HG03432 (cell line): ENCODE results near the gene CTNNA2.

Experiments
- ATAC-seq: cut with Tn5 transposase; IDR thresholded peaks from one replicate; pipeline ENCODE4 v1.9.1; 2021; ENCODE audit warnings: mild to moderate bottlenecking, moderate library complexity; ENCODE audit not compliant: unreplicated experiment

Gene CTNNA2

DNA sequence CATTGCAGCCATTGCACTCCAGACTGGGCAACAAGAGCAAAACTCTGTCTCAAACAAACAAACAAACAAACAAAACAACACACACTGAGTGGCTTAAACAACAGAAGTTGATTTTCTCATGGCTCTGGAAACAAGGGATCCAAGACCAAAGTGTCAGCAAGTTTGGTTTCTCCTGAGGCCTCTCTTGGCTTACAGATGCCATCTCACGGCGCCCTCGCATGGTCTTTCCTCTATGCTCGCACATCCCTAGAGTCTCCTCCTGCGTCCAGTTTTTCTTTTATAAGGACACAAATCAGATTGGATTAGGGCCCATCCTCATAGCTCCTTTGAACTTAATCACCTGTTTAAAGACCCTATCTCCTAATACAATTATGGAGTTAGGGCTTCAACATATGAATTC is 925.1 kb downstream of the CTNNA2 start:
- no peak for ATAC-seq

DNA sequence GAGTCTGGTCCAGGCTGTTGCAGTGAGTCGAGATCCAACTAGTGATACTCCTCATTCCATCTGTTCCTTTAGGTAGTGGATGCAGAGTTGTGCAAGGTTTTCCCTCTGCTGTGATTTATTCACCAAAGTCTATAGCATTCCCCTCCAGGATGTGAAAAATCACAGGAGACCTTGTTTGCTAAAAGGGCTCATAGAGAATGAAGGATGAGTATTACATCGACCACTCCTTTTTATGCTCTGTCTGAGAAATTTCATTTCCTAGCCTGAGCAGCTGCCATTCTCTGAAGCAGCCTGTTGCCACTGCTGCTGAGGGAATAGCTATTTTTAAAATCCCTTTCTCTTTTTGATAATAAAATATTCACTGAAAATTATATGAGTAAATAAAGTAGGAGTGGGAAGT is 925.8 kb downstream of the CTNNA2 start:
- no peak for ATAC-seq

DNA sequence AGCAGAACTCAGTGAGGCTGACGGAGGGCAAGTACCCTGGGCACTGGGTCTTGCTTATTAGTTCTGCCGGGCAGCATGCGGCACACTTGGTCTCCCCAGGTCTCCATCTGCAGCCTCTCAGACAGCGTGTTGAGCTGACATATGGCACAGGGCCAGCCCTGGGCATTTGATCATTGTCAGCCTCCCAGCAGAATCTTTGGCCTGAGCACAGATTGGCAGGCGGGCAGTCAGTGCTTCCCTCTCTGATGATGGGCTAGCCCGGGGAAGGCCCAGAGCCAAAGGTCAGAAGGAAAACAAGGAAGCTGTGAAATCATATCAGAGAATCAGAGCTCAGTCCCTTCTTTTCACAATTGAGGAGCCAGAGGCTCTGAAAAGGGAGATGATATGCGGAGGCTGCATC is 941.8 kb downstream of the CTNNA2 start:
- ATAC-seq: no peak

DNA sequence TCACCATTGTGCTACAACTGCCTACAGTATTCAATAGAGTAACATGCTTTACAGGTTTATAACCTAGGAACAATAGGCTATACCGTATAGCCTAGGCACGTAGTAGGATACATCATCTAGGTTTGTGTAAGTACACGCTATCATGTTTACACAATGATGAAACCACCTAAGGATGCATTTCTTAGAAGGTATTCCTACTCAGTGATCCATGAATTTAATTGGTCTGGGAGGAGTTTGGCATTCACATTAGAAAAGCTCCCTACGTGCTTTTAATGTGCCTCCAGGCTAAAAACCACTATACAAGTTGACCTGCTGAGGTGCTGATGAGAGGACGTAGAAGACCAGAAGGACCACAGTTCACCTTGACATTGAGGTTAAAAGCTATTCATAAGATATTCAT is 946.2 kb downstream of the CTNNA2 start:
- ATAC-seq: no peak

DNA sequence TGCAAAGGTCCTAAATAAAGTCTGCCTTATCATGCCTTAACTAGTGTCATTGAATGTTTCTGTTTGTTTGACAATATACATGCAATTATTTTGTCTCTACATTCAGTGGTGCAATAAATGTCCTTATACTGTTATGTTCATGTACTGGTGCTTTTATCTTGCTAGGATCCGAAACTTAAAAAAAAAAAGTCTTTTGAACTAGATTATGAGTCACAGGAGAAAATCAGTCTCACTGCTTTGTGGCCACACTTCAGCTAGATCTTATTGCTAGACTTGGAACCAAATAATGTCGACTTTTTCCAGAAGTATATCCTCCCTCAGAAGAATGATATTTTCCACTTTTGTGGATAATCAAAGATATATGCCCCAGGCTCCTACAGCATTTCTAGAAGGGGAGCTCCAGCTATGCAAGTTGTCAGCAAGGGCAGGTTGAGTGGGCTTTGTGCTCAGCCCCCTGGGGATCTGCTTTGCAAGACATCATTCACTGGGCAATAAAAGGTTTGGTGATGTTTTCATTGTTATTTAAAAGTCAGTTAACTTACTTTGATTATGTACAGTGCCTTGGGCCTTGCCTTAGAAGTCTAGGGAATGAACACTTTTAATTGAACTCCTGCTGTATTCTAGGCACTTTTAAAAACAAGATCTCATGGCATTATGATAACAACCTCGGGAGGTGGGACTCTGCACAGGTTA is 948.8 kb downstream of the CTNNA2 start:
- no peak for ATAC-seq

DNA sequence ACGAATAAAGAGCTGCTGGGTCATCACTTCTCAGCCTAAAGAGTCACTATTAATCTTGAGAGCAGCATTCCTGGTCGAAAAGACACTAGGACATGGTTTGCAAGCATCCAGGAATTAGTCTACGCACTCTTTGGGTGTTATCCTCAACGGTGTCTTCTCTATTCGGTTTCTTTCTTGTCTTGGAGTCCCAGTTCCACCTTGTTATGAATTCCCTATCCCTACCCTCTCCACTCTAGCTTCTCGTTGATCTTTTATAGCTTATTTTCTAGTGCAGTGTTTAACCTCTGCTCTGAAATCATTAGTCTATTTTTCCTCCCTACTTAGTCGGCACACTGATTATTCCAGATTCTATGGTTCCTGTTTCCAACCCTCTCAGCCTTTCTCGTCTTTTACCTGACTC is 949.8 kb downstream of the CTNNA2 start:
- ATAC-seq: no peak

DNA sequence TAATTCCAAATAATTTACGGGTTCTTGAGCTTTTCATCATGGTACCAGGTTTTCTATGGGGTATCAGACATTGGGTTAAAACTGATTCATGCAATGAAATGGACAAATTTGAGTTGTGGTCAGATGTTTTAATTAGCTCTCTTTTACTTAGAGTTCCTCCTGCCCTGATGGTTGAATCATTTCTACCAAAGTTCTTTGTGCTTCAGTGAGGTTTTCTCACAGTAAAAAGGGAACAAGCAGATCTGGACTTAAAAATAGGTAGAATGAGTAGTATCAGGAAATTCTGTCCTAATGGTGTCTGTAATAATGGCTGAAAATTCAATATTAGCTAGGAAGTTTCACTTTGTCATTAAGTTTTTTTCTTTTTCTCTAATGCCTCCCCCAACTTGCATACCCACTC is 951.4 kb downstream of the CTNNA2 start:
- ATAC-seq: no peak

DNA sequence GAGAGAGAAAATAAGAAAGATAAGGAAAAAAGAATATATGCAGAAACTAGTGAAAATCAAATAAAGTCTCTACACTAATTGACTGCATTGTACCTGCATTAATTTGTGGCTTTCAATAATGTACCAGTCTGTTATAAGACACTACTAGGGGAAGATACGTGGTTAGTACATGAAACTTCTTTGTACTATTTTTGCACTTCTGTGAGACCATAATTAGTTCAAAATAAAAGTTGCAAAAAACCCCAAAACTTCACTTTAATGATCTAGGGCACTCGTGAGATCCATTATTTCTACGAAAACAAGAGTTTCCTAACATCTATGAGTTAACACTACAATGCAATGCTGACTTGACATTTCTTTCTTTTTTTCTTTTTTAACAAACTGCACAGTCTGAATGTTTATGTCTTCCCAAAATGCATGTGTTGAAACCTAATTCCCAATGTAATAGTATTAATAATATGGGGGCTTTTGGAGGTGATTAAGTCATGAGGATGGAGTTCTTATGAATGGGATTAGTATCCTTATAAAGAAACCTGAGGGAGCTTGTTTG is 954.5 kb downstream of the CTNNA2 start:
- ATAC-seq: no peak

DNA sequence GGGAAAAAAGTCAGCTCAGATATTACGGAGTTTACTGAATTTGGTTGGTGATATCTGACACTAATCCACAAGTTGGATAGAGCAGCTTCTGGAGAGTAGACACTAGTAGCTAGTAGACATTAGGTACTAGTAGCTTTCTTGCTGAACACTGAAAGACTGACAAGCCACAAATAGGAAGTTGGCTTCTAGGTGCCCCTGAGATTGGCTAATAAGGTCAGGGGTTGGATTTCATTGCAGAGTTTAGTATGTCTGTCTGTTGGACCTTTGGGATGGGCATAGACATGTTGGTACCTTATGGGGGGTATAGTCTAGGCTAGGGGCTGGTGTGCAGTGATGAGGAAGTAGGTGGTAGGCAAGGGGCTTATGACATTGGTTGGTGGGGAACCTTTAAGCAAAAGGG is 956.6 kb downstream of the CTNNA2 start:
- no peak for ATAC-seq

DNA sequence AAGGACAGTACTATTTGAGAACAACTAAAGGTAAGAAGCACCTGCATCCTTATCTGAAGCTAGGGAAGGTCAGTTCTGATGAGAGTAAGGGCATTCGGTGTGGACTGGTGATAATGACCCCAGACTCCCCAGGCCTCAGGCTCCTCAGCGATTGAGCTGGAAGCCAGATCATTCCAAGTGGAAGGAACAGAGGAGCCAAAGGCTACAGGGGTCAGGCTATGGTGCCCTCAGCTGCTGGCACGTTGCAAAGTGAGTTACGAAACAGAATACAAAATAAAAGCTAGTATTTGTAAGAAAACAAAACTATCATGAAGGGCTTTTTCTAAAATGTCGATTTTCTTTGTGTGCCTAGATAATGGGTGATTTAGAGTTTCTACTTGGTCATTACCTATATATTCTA is 960.2 kb downstream of the CTNNA2 start:
- ATAC-seq: no peak

DNA sequence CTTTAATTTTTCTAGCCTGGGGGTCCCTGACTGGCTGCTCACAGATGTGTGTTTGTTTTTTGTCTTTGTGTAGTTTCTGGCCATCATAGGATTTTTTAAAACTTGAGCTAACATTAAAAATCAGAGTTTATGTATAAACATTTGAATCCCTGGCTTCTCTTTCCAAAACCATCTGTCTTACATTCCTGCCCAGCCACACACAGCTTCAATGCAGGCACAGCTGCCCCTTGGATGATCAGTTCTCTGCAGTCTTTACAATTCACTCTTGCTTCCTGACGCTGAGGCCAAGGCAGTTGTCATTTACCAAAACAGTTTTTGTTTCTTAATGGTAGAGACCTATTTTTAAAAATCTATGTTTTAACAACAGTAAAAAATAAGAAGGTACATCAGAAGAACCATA is 960.9 kb downstream of the CTNNA2 start:
- no peak for ATAC-seq

DNA sequence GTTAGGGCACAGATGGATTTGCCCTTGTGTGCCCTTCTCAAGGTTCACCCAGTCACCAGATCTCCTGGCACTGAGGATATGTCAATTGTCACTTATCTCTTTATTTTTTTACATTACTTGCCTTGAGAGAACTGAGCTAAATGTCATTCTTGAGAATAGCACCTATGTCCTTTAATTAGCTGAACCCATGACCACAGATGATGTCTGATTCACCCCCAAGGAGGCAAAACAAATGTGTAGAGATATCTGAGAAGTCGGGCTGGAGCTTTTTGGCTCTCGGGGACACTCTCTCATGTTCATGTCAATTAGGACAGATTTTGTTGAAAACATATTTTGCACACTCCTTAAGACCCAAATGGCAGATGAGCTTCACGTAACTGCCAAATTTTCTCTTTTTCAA is 963.1 kb downstream of the CTNNA2 start:
- ATAC-seq: no peak

DNA sequence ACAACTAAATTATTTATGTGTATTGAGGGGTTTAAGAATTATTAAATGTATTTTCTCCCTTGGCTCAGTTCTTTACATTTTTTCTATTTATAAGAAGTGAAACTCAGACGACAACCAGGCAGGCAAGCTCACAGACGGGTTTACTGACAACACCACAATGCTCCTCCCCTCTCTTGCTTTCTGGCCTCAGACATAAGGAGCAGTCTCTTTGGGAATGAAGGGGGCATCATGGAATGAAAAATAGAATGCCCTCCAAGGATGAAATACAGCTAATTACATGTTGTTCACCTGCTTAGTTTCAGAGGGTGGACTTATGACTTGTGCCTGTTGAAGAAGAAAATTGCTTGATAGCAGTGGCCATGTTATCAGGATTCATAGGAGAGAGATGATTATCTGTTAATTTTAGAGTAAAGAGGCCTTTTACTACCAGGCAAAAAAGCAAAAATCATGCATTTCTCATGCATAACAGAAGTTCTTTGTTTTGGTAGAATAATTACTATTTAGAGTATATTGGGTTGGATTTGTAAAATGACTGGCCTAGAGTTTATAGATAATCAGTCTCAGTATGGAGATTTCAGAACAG is 963.8 kb downstream of the CTNNA2 start:
- no peak for ATAC-seq

DNA sequence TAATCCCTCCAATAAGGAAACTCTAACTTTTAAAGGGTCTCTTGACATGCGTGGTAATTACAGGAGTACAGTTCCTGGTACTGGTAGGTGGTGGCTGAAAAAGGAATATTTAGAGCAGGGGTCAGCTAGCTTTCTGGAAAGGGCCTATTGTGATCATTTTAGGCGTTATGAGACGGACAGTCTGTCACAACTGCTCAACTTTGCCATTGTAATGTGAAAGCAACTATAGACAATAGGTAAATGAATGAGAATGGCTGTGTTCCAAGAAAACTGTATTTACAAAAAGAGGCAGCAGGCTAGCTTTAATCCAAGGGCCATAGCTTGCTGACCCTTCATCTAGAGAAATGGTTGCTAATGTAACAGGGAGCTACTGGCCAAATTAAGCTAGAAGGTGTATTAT is 969.4 kb downstream of the CTNNA2 start:
- ATAC-seq: no peak

DNA sequence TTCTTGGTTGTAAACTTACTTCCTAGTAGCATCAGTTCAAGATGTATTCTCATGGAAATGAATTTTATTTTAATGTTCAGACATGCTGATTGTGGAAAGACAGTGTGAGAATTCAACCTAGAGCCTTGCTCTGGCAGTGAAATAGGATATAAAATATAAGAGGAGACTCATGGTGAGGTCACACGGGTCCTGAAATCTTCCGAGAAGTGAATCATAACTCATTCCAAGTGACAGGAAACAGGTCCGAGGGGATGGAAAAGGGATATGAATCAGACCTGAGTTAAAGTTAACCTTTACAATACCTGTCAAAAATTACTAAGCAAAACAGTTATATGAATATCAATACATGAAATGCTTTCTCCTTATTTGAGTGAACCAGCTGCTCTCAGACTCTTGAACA is 976.9 kb downstream of the CTNNA2 start:
- no peak for ATAC-seq

DNA sequence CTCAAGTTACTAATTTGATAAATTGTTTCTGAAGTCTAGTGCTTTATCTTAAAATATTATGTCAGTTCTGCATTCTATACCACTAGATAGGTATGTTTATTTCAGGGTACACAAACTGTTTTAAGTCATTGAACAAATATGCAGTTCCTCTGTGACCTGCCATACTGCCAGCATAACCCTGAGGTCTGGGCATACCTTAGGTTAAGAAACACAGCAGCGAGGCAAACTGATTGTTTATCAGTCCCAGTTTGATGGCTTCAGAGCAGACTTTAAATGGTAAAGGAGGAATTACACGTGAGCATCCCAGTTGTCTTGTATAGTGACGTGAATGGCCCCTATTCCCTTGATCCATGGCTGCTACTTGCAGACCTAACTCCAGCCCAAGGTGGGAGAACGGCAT is 978.1 kb downstream of the CTNNA2 start:
- ATAC-seq: no peak

DNA sequence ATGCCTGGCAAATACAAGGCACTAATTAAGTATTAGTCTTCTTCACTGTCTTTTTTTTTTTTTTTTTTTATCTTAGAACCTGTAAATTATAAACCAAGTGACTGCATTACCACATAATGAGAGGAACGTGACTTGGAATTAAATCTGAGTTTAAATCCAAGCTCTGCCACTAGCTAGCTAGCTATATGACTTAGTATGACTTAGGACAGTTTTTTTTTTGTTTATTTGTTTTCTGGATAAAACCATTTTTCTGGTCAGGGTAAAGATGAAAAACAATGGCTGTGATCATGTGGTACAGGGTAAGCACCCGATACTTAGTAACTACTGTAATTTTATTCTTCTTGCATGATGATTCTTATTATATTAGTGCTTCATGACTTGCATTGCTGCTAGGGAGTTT is 983.5 kb downstream of the CTNNA2 start:
- ATAC-seq: no peak

DNA sequence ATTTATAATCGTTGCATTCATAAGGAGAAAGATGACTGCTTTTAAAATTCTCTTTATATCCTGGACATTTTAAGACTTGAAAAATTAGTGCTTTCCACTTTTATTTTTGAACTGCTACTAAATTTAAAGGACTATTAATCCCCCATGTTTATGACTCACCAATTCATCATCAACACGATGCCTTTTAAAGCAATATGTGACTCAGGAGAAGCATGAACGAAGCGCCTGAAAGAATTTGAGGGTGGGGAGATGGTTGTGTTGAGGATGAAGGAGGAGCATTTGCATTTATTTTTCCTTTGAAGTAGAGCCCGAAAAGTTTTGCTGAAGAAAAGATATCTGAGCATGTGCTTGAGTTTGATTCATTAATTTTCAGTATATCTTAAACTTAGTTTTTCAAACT is 983.9 kb downstream of the CTNNA2 start:
- no peak for ATAC-seq

DNA sequence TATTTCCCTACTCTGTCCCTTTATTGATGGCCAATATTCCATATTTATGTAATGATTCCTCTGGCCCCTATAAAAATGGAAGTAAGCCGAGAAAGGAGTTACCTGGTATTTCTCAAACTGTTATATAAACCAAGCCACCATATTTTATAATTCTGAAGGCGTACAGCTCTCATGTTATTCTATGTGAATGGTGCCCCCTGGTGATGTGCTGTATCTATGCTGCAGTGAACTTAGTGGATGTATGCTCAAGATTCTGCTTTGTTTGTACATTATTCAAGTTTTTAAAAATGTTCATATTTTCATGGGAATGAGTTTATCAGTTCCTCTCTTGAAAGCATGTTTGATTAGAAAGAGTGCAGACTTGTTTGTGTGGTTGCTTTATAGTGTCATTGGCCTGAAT is 986.2 kb downstream of the CTNNA2 start:
- no peak for ATAC-seq

DNA sequence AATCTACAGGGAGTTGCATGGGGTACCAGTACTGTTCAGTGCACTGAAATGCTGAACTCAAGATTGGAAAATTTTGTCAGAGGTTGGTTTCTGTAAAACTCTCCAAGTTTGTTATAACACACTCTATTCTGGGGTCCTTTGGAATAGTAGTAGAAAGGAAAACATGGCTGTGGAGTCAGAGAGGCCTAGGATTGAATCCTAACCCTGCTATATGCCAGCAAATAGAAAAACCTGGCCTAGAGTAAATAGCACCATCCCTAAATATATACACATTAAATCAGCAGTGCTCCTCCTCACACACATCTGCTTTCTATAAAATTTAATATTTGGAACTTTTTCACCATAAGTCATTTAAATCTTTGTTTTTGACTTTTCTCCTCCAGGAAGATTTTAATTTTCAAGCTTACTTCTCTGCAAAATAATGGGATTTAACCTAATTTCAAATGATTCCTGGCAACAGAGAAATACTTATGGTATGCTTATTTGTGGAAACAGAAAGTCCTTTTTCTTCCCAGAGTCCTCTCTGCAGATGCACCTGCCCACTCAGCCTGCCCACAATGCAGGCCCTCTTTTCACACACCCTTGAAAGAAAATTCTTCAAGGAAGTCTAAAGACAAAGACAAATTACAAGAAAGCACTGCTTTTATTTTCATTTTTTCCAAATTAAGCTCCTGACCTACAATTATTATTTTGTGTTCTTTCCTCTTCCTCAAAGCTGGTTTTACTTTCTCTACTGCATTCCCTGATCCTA is 989.2 kb downstream of the CTNNA2 start:
- ATAC-seq: no peak

DNA sequence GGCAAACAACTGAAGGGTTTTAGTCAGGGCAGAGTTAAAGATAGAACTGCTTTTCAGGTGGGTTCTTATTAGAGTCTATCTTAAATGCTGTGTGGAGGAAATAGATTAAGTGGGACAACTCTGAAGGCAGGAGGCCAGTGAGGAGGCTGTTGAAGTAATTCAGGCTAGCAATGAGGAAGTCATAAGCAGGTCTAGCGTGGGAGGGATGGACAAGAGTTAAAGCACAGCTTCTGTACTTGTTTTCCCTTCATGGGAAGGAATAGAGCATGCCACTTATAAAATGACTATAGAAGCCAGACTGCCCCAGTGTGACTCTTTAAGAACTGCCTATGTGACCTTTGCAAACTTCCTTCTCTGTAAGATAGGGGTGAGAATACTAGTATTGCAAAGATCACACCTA is 993.7 kb downstream of the CTNNA2 start:
- ATAC-seq: no peak

DNA sequence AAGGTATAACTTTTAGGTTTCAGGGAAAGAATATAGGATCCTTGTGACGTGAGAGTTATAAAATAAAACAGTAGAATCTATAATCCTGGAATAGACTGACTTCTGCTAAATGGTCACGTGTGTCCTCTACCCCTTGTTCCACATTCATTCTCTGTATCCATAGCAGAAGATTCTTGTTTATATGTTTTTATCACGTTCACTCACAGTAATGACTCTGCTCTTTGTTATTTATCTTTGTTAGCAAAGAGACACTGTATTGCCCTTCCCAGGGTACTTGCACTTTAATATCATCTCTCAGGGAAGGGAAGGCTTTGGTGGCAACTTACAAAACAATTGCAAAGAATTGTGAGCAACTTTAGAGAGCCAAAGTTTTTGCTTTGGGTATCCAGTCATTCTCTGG is 997.9 kb downstream of the CTNNA2 start:
- no peak for ATAC-seq
